DND-41 (cell line): Measurements from ENCODE around the gene MAP2K4.

Source experiments
- EZH2 ChIP-seq: IDR thresholded peaks from 3 replicates; pipeline ENCODE4 v1.6.1; 2012; ENCODE audit warnings: borderline replicate concordance, low read depth, mild to moderate bottlenecking, moderate library complexity, low read length, inconsistent platforms; ENCODE audit not compliant: severe bottlenecking
- TF ChIP-seq, protein P1 (sequence below): IDR thresholded peaks from 2 replicates; pipeline ENCODE4 v1.5.1; 2012; ENCODE audit warnings: borderline replicate concordance, low read length, moderate library complexity, mild to moderate bottlenecking; ENCODE audit not compliant: poor library complexity, severe bottlenecking; ENCODE audit errors: extremely low read depth

DNA sequence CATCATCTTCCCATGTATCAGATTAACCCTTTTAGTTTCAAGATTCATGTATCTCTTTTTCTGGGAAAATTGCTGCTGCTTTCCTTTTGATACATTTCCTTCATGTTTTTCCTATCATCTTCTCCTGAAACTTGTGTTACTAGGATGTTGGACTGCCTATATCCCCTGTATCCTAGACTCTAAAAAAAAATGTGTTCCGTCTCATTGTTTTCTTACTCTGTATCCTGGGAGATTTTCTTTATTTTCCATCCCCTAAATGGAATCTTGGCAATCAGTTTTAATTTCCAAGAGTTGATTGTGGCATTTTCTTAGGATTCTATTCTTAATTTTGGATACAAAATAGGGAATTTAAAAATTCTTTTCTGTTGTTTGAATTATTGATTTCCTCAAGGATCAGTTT, 36.8 kb downstream of the MAP2K4 start:
- TF ChIP-seq, protein P1, sequence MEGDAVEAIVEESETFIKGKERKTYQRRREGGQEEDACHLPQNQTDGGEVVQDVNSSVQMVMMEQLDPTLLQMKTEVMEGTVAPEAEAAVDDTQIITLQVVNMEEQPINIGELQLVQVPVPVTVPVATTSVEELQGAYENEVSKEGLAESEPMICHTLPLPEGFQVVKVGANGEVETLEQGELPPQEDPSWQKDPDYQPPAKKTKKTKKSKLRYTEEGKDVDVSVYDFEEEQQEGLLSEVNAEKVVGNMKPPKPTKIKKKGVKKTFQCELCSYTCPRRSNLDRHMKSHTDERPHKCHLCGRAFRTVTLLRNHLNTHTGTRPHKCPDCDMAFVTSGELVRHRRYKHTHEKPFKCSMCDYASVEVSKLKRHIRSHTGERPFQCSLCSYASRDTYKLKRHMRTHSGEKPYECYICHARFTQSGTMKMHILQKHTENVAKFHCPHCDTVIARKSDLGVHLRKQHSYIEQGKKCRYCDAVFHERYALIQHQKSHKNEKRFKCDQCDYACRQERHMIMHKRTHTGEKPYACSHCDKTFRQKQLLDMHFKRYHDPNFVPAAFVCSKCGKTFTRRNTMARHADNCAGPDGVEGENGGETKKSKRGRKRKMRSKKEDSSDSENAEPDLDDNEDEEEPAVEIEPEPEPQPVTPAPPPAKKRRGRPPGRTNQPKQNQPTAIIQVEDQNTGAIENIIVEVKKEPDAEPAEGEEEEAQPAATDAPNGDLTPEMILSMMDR, result no peak
- TF ChIP-seq EZH2, result no peak
